IMR-90 (cell line): ENCODE data around the gene DDX39A. TPM values are rescaled to one million over a fixed set of nuclear protein-coding genes. Genes with fewer than 3 reads are reported as not detected.

Experiments used
- ATAC-seq: fragments of 200-7000 bp; cut with Tn5 transposase; 2 replicates; pipeline ENCODE4 v1.9.1; 2020; ENCODE audit warnings: low read depth, mild to moderate bottlenecking, moderate library complexity
- BruUV-seq: library from RNA; stranded (reverse); fragments of 400-500 nt; replicated peaks from 2 replicates; lab custom pipeline; 2021; lab: Mats Ljungman, UMichigan
- CTCF ChIA-PET: fragments of 300-600 bp; formaldehyde crosslinking; extraction: SDS; loops from one replicate; lab custom pipeline; 2021; ENCODE audit warnings: antibody characterized with exemption; lab: Yijun Ruan, JAX
- POLR2A ChIA-PET: fragments of 300-600 bp; sonication (Branson Sonifier 250); formaldehyde crosslinking; loops from one replicate; lab custom pipeline; 2022; ENCODE audit warnings: antibody characterized with exemption; ENCODE audit not compliant: unreplicated experiment; lab: Charles Lee
- DNase-seq: peaks from one replicate; pipeline ENCODE4 v3.0.0; 2013
- H2AFZ ChIP-seq: replicated peaks from 2 replicates; pipeline ENCODE3; 2013; ENCODE audit warnings: low read length, mild to moderate bottlenecking; ENCODE audit not compliant: poor library complexity
- H2AK5ac ChIP-seq: 2 replicates; pipeline ENCODE4 v1.6.1; 2013; ENCODE audit warnings: low read depth, low read length, inconsistent platforms
- H2AK9ac ChIP-seq: replicated peaks from 2 replicates; pipeline ENCODE3; 2013; ENCODE audit warnings: mild to moderate bottlenecking, low read depth, low read length, moderate library complexity; ENCODE audit not compliant: poor library complexity
- H2BK120ac ChIP-seq: 2 replicates; pipeline ENCODE4 v1.6.1; 2013; ENCODE audit warnings: low read depth, low read length, inconsistent platforms
- H2BK15ac ChIP-seq: 3 replicates; pipeline ENCODE4 v1.6.1; 2013; ENCODE audit warnings: low read depth, low read length, inconsistent platforms
- H2BK20ac ChIP-seq: 2 replicates; pipeline ENCODE4 v1.6.1; 2013; ENCODE audit warnings: low read depth, mild to moderate bottlenecking, inconsistent platforms, low read length, moderate library complexity
- H2BK5ac ChIP-seq: 2 replicates; pipeline ENCODE4 v1.6.1; 2013; ENCODE audit warnings: mild to moderate bottlenecking, low read depth, low read length, inconsistent platforms; ENCODE audit not compliant: poor library complexity, severe bottlenecking
- H3K14ac ChIP-seq: replicated peaks from 2 replicates; pipeline ENCODE4 v1.6.1; 2013; ENCODE audit warnings: low read depth, low read length, inconsistent platforms
- H3K18ac ChIP-seq: 2 replicates; pipeline ENCODE4 v1.6.1; 2013; ENCODE audit warnings: low read depth, low read length, control low read depth
- H3K23ac ChIP-seq: 2 replicates; pipeline ENCODE4 v1.6.1; 2013; ENCODE audit warnings: low read depth, low read length, inconsistent platforms
- H3K27ac ChIP-seq: 2 replicates; pipeline ENCODE4 v1.5.1; 2013; ENCODE audit warnings: mild to moderate bottlenecking, control low read depth, low read length; ENCODE audit not compliant: insufficient read depth
- H3K27me3 ChIP-seq: 2 replicates; pipeline ENCODE4 v1.6.1; 2013; ENCODE audit warnings: low read length; ENCODE audit not compliant: control insufficient read depth, insufficient read depth
- H3K36me3 ChIP-seq: 2 replicates; pipeline ENCODE4 v1.6.1; 2013; ENCODE audit warnings: low read length, mixed read lengths; ENCODE audit not compliant: control insufficient read depth, insufficient read depth
- H3K4ac ChIP-seq: 2 replicates; pipeline ENCODE4 v1.6.1; 2013; ENCODE audit warnings: low read depth, low read length, inconsistent platforms
- H3K4me1 ChIP-seq: 2 replicates; pipeline ENCODE4 v1.6.1; 2013; ENCODE audit warnings: low read length, mixed read lengths; ENCODE audit not compliant: control insufficient read depth, insufficient read depth
- H3K4me2 ChIP-seq: 2 replicates; pipeline ENCODE4 v1.6.1; 2013; ENCODE audit warnings: low read depth, mild to moderate bottlenecking, control low read depth, low read length, moderate library complexity
- H3K4me3 ChIP-seq: 2 replicates; pipeline ENCODE4 v1.5.1; 2013; ENCODE audit warnings: low read depth, mild to moderate bottlenecking, control low read depth, low read length, moderate library complexity; ENCODE audit not compliant: insufficient read depth
- H3K56ac ChIP-seq: 2 replicates; pipeline ENCODE4 v1.6.1; 2013; ENCODE audit warnings: low read length, inconsistent platforms; ENCODE audit not compliant: insufficient read depth; ENCODE audit errors: extremely low read depth
- H3K79me1 ChIP-seq, 2 experiments: 2 replicates each; pipeline ENCODE4 v1.6.1; 2013; ENCODE audit warnings: low read length in 2 of 2, inconsistent platforms in 1 of 2, low read depth in 1 of 2
- H3K9ac ChIP-seq: 2 replicates; pipeline ENCODE4 v1.6.1; 2013; ENCODE audit warnings: low read depth, low read length, control low read depth
- H3K9me1 ChIP-seq: 2 replicates; pipeline ENCODE4 v1.6.1; 2013; ENCODE audit warnings: low read length, inconsistent platforms; ENCODE audit not compliant: insufficient read depth
- H3K9me3 ChIP-seq: 2 replicates; pipeline ENCODE4 v1.6.1; 2013; ENCODE audit warnings: low read length; ENCODE audit not compliant: control insufficient read depth, insufficient read depth
- H4K20me1 ChIP-seq: 2 replicates; pipeline ENCODE4 v1.6.1; 2013; ENCODE audit warnings: low read length, inconsistent platforms; ENCODE audit not compliant: insufficient read depth
- H4K5ac ChIP-seq: 2 replicates; pipeline ENCODE4 v1.6.1; 2013; ENCODE audit warnings: mild to moderate bottlenecking, low read depth, low read length, control low read depth
- H4K8ac ChIP-seq, 2 experiments: 2 replicates each; pipeline ENCODE4 v1.6.1; 2013; ENCODE audit warnings: low read depth in 2 of 2, low read length in 2 of 2, control low read depth in 1 of 2, inconsistent platforms in 1 of 2
- H4K91ac ChIP-seq: 2 replicates; pipeline ENCODE4 v1.6.1; 2013; ENCODE audit warnings: low read depth, low read length, inconsistent platforms; ENCODE audit not compliant: insufficient read depth
- BHLHE40 ChIP-seq: fragments of 150-350 bp; IDR thresholded peaks from 2 replicates; pipeline ENCODE4 v1.6.1; 2016; ENCODE audit warnings: mild to moderate bottlenecking, low read depth, low read length
- CEBPB ChIP-seq: IDR thresholded peaks from 2 replicates; pipeline ENCODE4 v1.6.1; 2012; ENCODE audit warnings: low read depth, low read length, improper control_type of control experiment
- CHD1 ChIP-seq: IDR thresholded peaks from 2 replicates; pipeline ENCODE4 v1.6.1; 2012; ENCODE audit warnings: low read depth, low read length, improper control_type of control experiment
- ELK1 ChIP-seq: fragments of 150-350 bp; IDR thresholded peaks from 2 replicates; pipeline ENCODE4 v1.6.1; 2016; ENCODE audit warnings: low read depth, mild to moderate bottlenecking, low read length, moderate library complexity, borderline replicate concordance
- FOS ChIP-seq: fragments of 150-350 bp; IDR thresholded peaks from 2 replicates; pipeline ENCODE4 v1.6.1; 2016; ENCODE audit warnings: low read depth, low read length
- MAFK ChIP-seq: IDR thresholded peaks from 2 replicates; pipeline ENCODE4 v1.6.1; 2012; ENCODE audit warnings: low read depth, low read length, improper control_type of control experiment
- MAZ ChIP-seq: IDR thresholded peaks from 2 replicates; pipeline ENCODE4 v1.6.1; 2012; ENCODE audit warnings: low read depth, mild to moderate bottlenecking, low read length, improper control_type of control experiment, moderate library complexity, borderline replicate concordance
- MXI1 ChIP-seq: IDR thresholded peaks from 2 replicates; pipeline ENCODE4 v1.6.1; 2012; ENCODE audit warnings: low read depth, mild to moderate bottlenecking, low read length, moderate library complexity, borderline replicate concordance
- NFE2L2 ChIP-seq: fragments of 150-350 bp; IDR thresholded peaks from 2 replicates; pipeline ENCODE4 v1.6.1; 2016; ENCODE audit warnings: low read depth, mild to moderate bottlenecking, low read length
- POLR2A ChIP-seq: IDR thresholded peaks from 2 replicates; pipeline ENCODE4 v1.6.1; 2012; ENCODE audit warnings: mild to moderate bottlenecking, low read depth, low read length
- RAD21 ChIP-seq: IDR thresholded peaks from 2 replicates; pipeline ENCODE4 v1.6.1; 2012; ENCODE audit warnings: low read length, improper control_type of control experiment
- RCOR1 ChIP-seq: IDR thresholded peaks from 2 replicates; pipeline ENCODE4 v1.6.1; 2012; ENCODE audit warnings: mild to moderate bottlenecking, low read length, improper control_type of control experiment; ENCODE audit not compliant: insufficient replicate concordance
- RFX5 ChIP-seq: IDR thresholded peaks from 2 replicates; pipeline ENCODE4 v1.8.0; 2012; ENCODE audit warnings: low read depth, mild to moderate bottlenecking, low read length, moderate library complexity
- SMC3 ChIP-seq: fragments of 150-350 bp; IDR thresholded peaks from 2 replicates; pipeline ENCODE4 v1.6.1; 2016; ENCODE audit warnings: low read depth, mild to moderate bottlenecking, antibody characterized with exemption, low read length, moderate library complexity
- WGBS, 2 experiments: methylation state at CpG; one replicate each; pipeline versions ENCODE4 v1.1.5 to v1.1.7; 2013; ENCODE audit warnings: missing lambda C conversion rate in 2 of 2; ENCODE audit not compliant: insufficient read length in 1 of 2; ENCODE audit errors: extremely low coverage in 2 of 2; 5-methylcytosine and 5-hydroxymethylcytosine counted together
- dilution Hi-C: fragments of 300-500 bp; cut with HindIII; formaldehyde crosslinking; loops from one replicate; pipeline ENCODE4 v1.14.3; 2018; ENCODE audit warnings: low sequenced_read_pairs; ENCODE audit not compliant: unreplicated experiment
- in situ Hi-C: fragments of 300-500 bp; cut with MboI; formaldehyde crosslinking; loops from 3 replicates; pipeline ENCODE4 v1.14.3; 2019; ENCODE audit warnings: low sequenced_read_pairs, inconsistent platforms, mixed read lengths
- intact Hi-C: fragments of 100-400 bp; cut with micrococcal nuclease; formaldehyde crosslinking; loops from 2 replicates; pipeline ENCODE4 v1.10.0; 2022
- polyA plus RNA-seq, 3 experiments: library from polyadenylated mRNA; depleted of rRNA; stranded (reverse); fragments of >200 nt; gene quantifications; 2 replicates each; pipeline ENCODE4 v1.2.3, GENCODE V29; 2012; ENCODE audit warnings: low replicate concordance in 1 of 3
- total RNA-seq: library from RNA; depleted of rRNA; stranded (reverse); fragments of >200 nt; gene quantifications from 2 replicates; pipeline ENCODE4 v1.2.3, GENCODE V29; 2012
- TF ChIP-seq, protein P1 (sequence below): fragments of 150-350 bp; IDR thresholded peaks from 2 replicates; pipeline ENCODE4 v1.6.1; 2017; ENCODE audit warnings: mild to moderate bottlenecking, antibody characterized with exemption, low read length, low read depth
- TF ChIP-seq, protein P2 (sequence below): conservative IDR thresholded peaks from 2 replicates; pipeline ENCODE4 v1.5.1; 2012; ENCODE audit warnings: mild to moderate bottlenecking, low read depth, low read length, improper control_type of control experiment

The DDX39A gene
- total and polyA plus RNA-seq, 2 of the 4 experiments (the other 2 are of a cell fraction) = 82.5 to 83.0 TPM

- 67% methylated on average over 2 of the region's 13 CpGs; no CpG with 5 or more reads in 1 of the 2 experiments for WGBS, 2 experiments
- Histone ChIP-seq H2BK15ac (no peak overlapping the region), H2AFZ (no peak overlapping the region), H3K9me1 (no peaks in the 10 kb centered on the region), H3K79me1 (peaks cover 0 to 12% of the 10 kb centered on the region in 2 experiments; a peak in 2 of 4 replicates), H4K8ac (no peak overlapping the region), H3K18ac (no peak overlapping the region), H2AK9ac (no peak overlapping the region), H3K9ac (no peak overlapping the region), H3K56ac (no peak overlapping the region), H2BK20ac (no peak overlapping the region), H3K4me1 (peaks cover 12% of the 10 kb centered on the region), H3K4ac (no peak overlapping the region), H3K4me2 (no peak overlapping the region), H3K23ac (no peak overlapping the region), H3K14ac (no peak overlapping the region), H3K36me3 (no peaks in the 10 kb centered on the region), H2BK120ac (no peak overlapping the region), H2AK5ac (no peak overlapping the region), H4K20me1 (no peaks in the 10 kb centered on the region), H4K5ac (no peak overlapping the region), H3K27me3 (no peaks in the 10 kb centered on the region), H3K4me3 (no peak overlapping the region), H3K9me3 (no peaks in the 10 kb centered on the region), H4K91ac (no peak overlapping the region), H3K27ac (no peak overlapping the region), H2BK5ac (no peak overlapping the region)
- DNase-seq (no peak), ATAC-seq (no peak)
- ChIA-PET CTCF (no interaction called here), POLR2A (no interaction called here)
- dilution Hi-C loops (no loop called here), in situ Hi-C loops (no loop called here), intact Hi-C loops (no loop called here)
- TF ChIP-seq SMC3 (no peak), NFE2L2 (no peak), FOS (no peak), RFX5 (no peak), MAZ (no peak), POLR2A (no peak), CEBPB (no peak), ELK1 (no peak), RCOR1 (no peak), MXI1 (no peak), CHD1 (no peak), MAFK (no peak), BHLHE40 (no peak), RAD21 (no peak)
- TF ChIP-seq, protein P1, sequence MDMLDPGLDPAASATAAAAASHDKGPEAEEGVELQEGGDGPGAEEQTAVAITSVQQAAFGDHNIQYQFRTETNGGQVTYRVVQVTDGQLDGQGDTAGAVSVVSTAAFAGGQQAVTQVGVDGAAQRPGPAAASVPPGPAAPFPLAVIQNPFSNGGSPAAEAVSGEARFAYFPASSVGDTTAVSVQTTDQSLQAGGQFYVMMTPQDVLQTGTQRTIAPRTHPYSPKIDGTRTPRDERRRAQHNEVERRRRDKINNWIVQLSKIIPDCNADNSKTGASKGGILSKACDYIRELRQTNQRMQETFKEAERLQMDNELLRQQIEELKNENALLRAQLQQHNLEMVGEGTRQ = no peak
- TF ChIP-seq, protein P2, sequence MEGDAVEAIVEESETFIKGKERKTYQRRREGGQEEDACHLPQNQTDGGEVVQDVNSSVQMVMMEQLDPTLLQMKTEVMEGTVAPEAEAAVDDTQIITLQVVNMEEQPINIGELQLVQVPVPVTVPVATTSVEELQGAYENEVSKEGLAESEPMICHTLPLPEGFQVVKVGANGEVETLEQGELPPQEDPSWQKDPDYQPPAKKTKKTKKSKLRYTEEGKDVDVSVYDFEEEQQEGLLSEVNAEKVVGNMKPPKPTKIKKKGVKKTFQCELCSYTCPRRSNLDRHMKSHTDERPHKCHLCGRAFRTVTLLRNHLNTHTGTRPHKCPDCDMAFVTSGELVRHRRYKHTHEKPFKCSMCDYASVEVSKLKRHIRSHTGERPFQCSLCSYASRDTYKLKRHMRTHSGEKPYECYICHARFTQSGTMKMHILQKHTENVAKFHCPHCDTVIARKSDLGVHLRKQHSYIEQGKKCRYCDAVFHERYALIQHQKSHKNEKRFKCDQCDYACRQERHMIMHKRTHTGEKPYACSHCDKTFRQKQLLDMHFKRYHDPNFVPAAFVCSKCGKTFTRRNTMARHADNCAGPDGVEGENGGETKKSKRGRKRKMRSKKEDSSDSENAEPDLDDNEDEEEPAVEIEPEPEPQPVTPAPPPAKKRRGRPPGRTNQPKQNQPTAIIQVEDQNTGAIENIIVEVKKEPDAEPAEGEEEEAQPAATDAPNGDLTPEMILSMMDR = no peak
- BruUV-seq = no TSS peak
Measured at GRCh38 chr19:14377883-14378328, 41.2 kb downstream of the DDX39A start.
